ENCODE results near the gene LRCH3.

Gene LRCH3

DNA sequence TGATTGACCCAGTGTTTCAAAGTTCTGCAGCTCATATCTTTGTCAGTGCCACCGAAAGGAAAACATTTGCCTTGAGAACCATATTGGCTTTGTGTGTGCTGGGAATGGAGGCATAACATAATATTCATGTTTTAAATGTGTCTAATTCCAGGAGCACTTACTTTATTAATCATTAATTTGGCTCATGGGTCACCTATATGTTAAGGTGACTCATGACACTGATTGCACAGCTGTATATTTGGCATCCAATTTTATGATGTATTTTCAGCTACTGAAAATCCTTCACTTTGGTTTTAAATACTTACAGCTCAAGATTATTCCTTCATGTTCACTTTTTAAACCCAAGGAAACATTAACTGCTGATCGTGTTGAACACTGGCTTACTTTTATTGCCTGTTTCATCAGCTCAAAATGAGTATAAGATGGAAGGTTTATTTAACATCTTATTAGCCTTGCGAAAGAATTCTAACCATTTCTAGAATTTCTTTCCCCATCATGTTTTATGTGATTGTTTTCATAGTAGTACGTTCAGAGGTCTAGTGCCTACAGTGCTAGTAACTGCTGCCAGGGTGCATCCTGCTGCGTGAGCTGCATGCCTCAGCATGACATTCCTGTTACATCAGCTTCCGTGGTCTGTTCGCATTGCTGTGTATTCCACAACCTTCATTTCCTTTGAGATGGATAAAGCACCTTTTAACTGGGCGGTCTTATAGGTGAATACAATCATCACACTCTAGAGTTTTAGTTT is 63.7 kb downstream of the LRCH3 start:
- H3K27me3 ChIP-seq (replicated peaks): no peaks in the 10 kb centered on the region
- H3K36me3 ChIP-seq (replicated peaks): peaks cover 18% of the 10 kb centered on the region
- peak overlapping the region; percentile 84 for H3K27ac ChIP-seq
- in situ Hi-C loops (cut with HindIII; ENCODE audit: low pct_ligation_motif_present, low sequenced_read_pairs): no loop called here
- peak; percentile 98 for DNase-seq
- TF ChIP-seq, protein P1, sequence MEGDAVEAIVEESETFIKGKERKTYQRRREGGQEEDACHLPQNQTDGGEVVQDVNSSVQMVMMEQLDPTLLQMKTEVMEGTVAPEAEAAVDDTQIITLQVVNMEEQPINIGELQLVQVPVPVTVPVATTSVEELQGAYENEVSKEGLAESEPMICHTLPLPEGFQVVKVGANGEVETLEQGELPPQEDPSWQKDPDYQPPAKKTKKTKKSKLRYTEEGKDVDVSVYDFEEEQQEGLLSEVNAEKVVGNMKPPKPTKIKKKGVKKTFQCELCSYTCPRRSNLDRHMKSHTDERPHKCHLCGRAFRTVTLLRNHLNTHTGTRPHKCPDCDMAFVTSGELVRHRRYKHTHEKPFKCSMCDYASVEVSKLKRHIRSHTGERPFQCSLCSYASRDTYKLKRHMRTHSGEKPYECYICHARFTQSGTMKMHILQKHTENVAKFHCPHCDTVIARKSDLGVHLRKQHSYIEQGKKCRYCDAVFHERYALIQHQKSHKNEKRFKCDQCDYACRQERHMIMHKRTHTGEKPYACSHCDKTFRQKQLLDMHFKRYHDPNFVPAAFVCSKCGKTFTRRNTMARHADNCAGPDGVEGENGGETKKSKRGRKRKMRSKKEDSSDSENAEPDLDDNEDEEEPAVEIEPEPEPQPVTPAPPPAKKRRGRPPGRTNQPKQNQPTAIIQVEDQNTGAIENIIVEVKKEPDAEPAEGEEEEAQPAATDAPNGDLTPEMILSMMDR (IDR thresholded peaks at IDR 0.05; ENCODE audit: low read depth, low read length, missing control alignments): no peak
- no peak overlapping the region for H3K4me3 ChIP-seq (ENCODE audit: low read depth, low read length)

GRCh38 chr3:197855571-197855970 is 64.5 kb downstream of the LRCH3 start:
- in situ Hi-C loops (cut with HindIII; ENCODE audit: low pct_ligation_motif_present, low sequenced_read_pairs): no loop called here
- Histone ChIP-seq H3K27me3 (replicated peaks) (no peaks in the 10 kb centered on the region), H3K36me3 (replicated peaks) (peaks cover 17% of the 10 kb centered on the region), H3K27ac (peak overlapping the region; percentile 84), H3K4me3 (ENCODE audit: low read depth, low read length) (no peak overlapping the region)
- TF ChIP-seq, protein P1 (IDR thresholded peaks at IDR 0.05; ENCODE audit: low read depth, low read length, missing control alignments): no peak
- DNase-seq: no peak

GRCh38 chr3:197856199-197856816 is 65.3 kb downstream of the LRCH3 start:
- H3K36me3 ChIP-seq (replicated peaks): peaks cover 14% of the 10 kb centered on the region
- in situ Hi-C loops (cut with HindIII; ENCODE audit: low pct_ligation_motif_present, low sequenced_read_pairs): no loop called here
- no peaks in the 10 kb centered on the region for H3K27me3 ChIP-seq (replicated peaks)
- H3K4me3 ChIP-seq (ENCODE audit: low read depth, low read length): no peak overlapping the region
- no peak overlapping the region for H3K27ac ChIP-seq
- TF ChIP-seq, protein P1 (IDR thresholded peaks at IDR 0.05; ENCODE audit: low read depth, low read length, missing control alignments): no peak
- DNase-seq: no peak

- Histone ChIP-seq H3K36me3 (replicated peaks) (peaks cover 14% of the 10 kb centered on the region), H3K27me3 (replicated peaks) (no peaks in the 10 kb centered on the region), H3K27ac (no peak overlapping the region), H3K4me3 (ENCODE audit: low read depth, low read length) (no peak overlapping the region)
- TF ChIP-seq, protein P1 (IDR thresholded peaks at IDR 0.05; ENCODE audit: low read depth, low read length, missing control alignments): no peak
- no peak for DNase-seq
- in situ Hi-C loops (cut with HindIII; ENCODE audit: low pct_ligation_motif_present, low sequenced_read_pairs): no loop called here
These were observed 67.1 kb downstream of the LRCH3 start for GRCh38 chr3:197858133-197858532.

- Histone ChIP-seq H3K27me3 (replicated peaks) (no peaks in the 10 kb centered on the region), H3K27ac (no peak overlapping the region), H3K36me3 (replicated peaks) (peaks cover 14% of the 10 kb centered on the region), H3K4me3 (ENCODE audit: low read depth, low read length) (no peak overlapping the region)
- in situ Hi-C loops (cut with HindIII; ENCODE audit: low pct_ligation_motif_present, low sequenced_read_pairs): no loop called here
- DNase-seq: no peak
- TF ChIP-seq, protein P1 (IDR thresholded peaks at IDR 0.05; ENCODE audit: low read depth, low read length, missing control alignments): no peak
These were observed 67.5 kb downstream of the LRCH3 start for GRCh38 chr3:197858598-197858997.

Measured in brain microvascular endothelial cell (primary cell).